Skin epidermis (tissue), 12 donors: Measurements from ENCODE around the gene BCL2.

ENCODE experiments used
- H3K27ac ChIP-seq, 21 experiments: fragments of 200-600 bp; sonication (generic) in 11 of 21; one replicate each; pipeline ENCODE4 v1.5.0; 2020; ENCODE audit warnings: mild to moderate bottlenecking in 3 of 21, inconsistent platforms in 2 of 21, moderate library complexity in 2 of 21
- H3K4me3 ChIP-seq, 7 experiments: fragments of 200-600 bp; sonication (generic) in 2 of 7; one replicate each; pipeline ENCODE4 v1.5.0; 2020; ENCODE audit warnings: inconsistent platforms in 2 of 7, mild to moderate bottlenecking in 2 of 7, moderate library complexity in 1 of 7

Gene BCL2

DNA sequence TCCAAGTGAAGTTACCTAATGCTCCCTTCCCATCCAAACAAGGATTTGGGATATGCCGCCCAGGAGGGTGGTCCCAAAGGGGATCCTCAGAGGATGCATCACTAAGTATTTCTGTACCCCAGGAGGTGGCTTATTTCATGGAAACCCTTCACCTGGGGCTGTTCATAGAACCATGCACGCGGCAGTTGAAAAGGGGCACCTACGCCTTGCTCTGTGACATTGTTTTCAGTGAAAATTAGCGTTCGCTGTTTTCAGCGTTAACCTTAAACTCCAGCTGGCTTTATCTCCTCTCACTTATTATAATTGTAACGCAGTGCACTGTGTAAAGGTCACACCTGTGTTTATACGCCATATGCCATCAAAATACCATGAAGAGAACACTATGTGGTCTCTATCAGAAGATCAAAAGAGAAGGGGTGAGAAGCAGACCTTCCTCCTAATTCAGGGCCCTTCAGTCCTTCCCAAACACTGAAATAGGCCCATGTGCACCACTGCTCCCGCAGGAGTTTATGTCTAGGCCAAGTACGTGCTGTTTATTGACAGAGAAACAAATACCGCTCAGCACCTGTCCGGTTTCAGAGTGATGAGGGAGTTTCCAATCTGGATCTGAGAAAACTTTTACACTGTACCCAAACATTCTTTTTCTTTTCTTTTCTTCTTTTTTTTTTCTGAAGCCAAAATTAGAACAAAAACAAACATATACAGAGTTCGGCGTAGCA is 162.1 kb downstream of the BCL2 start:
- H3K27ac ChIP-seq: peak overlapping the region in 14 of 21 experiments; percentile 29 to 94 (median 64)
- no peak overlapping the region for H3K4me3 ChIP-seq

DNA sequence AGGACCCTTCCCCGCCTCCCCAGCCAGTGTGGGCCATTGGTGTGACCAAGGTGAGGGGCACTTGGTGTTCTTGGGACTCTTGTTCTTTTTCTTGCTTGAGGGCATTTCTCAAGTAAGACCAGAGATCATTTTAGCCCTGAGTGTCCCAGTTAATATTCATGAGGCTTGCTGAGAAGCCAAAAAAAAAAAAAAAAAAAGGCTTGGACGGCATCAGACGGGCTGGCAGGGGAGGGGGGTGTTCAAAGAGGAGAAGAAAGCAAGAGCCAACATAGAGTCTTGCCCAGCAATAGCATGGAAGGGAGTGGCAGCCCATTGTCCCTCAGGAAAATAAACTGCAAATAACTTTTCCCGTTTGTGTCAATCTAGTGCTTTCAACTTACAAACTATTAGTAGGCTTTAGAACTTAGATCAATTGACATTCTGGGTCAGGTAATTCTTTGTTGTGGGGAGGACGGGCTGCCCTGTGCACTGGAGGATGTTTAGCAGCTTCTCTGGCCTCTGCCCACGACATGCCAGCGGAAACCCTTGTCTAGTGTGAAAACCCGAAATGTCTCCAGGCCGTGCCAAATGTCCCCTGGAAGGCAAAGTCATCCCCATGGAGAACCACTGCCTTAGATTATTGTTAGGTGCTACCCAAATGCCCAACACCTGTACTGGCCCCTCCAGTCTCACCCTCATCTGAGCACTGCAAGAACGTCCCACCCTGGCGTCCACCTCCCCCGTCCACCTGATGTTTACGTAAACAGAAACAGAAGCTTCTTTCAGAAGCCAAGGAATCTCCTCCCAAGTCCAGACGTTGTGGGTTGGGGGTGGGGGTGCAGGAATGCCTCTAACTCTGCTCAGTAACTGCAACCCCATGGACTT is 163.4 kb downstream of the BCL2 start:
- Histone ChIP-seq H3K4me3 (peak overlapping the region in 5 of 7 experiments; percentile 15 to 32 (median 25)), H3K27ac (peak overlapping the region in 16 of 21 experiments; percentile 18 to 94 (median 65))

DNA sequence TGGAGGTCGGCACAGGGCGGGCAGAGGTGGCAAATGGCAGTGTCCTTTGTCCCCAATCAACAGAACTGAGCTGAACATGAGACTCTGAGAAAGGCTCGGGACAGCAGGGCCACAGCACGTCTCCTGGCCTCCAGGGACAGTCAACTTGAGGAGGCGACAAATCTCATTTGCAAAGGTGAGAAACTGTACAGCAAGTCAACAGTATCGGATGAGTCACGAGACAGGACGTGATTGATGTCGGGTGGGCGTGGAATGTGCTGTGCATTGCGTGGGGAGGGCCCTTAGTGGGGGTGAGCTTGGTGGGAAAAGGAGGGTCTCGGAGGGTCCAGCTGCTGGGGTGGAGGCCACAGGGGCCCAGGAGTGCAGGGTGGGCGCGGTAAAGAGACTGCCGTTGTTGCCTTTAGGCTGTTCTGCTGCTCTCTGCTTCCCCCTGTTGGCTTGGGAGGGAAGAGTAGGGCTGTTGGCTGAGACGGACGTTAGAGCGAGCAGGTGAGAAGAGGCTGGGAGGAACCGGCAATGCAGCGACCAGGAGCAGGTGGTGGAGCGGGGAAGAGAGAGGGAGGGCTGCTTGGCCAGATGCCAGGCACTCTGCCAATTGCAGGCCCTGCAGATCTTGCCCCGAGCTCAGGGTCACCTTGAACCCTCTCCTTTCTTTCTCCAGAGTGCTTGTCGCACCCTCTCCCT is 164.3 kb downstream of the BCL2 start:
- Histone ChIP-seq H3K4me3 (peak overlapping the region; percentile 3 to 32 (median 25)), H3K27ac (peak overlapping the region in 17 of 21 experiments; percentile 19 to 94 (median 62))

GRCh38 chr18:63154350-63155152 is 165.0 kb downstream of the BCL2 start:
- Histone ChIP-seq H3K4me3 (peak overlapping the region in 1 of 7 experiments; percentile 28), H3K27ac (peak overlapping the region in 11 of 21 experiments; percentile 19 to 94 (median 78))

DNA sequence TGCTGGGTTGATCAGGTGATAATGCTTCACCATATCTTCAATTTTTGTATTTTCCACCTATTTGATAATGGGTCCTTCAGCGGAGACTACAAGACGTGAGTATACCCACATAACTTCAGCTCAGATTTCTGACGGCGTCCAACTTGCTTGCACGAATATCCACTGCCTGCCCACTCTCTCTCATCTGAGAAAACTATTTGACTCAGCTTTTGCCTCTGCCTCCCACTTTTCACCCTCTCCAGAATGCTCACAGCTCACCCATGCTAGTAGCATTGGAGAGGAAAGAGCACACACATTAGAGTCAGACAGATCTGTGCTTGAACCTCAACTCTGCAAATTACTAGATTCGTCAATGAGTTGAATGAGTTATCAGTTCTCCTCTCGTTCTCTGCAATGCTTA is 166.8 kb downstream of the BCL2 start:
- Histone ChIP-seq H3K4me3 (no peak overlapping the region), H3K27ac (peak overlapping the region in 4 of 21 experiments; percentile 5 to 94 (median 22))

DNA sequence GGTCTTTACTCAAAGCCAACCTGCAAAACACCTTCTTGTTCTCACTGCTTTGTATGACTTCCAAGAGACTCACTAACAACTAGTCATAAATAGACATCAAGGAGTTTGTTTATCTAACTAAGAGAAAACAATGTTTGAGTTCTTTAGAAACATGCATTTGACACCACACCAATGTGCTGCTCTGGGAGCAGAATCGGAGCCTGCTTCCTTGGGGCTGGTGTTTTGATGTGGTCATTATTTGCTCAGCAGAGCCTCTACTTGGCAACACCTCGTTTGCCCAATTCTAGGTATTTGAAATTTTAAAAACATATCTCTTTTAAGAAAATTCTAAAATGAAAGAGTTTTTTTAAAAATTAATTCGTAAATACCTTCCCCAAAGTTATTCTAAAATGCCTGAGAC is 167.5 kb downstream of the BCL2 start:
- H3K4me3 ChIP-seq: no peak overlapping the region
- H3K27ac ChIP-seq: peak overlapping the region in 3 of 21 experiments; percentile 8 to 94 (median 30)

DNA sequence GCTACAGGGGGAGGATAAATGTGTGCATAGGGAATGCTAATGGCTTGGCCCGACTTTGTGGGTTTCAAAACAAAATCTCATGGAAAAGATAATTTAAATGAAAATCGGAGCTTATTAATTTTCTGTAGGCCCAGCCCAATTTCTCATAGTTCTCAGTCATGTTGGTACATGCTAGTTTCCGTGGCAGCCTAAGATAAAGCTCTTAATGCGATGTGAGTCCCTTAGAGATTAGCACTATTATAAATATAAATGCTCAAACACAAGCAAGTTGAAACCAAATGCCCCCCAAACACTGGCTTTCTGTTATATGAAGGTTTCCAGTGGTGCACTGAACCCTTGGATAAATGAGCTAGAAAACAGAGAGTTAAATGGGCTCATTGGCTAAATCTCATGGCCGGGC is 168.0 kb downstream of the BCL2 start:
- H3K4me3 ChIP-seq: no peak overlapping the region
- H3K27ac ChIP-seq: peak overlapping the region in 3 of 21 experiments; percentile 8 to 94 (median 30)

- Histone ChIP-seq H3K27ac (peak overlapping the region in 2 of 21 experiments; percentile 18 to 44), H3K4me3 (no peak overlapping the region)
Measured at GRCh38 chr18:63150942-63151421, 168.6 kb downstream of the BCL2 start.

DNA sequence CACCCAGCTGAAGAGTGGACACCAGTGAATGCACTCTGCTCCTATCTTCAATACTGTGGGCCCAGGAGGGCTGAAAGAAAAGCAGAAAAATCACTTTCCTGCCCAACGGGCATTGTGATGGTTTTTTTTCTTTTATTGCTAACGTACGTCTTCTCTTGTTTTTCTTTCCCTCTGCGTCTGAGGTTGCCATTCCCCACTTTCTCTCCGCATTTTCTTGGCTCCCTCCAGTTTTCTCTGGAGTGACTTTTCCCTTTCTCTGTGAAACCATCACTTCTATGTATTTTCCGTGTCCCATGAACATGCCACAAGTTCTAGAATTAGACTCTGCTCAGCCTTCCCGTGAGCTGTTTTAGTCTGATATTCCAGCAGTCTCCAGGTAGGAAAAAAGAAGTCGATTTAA is 169.2 kb downstream of the BCL2 start:
- H3K27ac ChIP-seq: no peak overlapping the region
- H3K4me3 ChIP-seq: no peak overlapping the region

GRCh38 chr18:63149302-63149587 is 170.3 kb downstream of the BCL2 start:
- H3K27ac ChIP-seq: peak overlapping the region in 1 of 21 experiments; percentile 47
- H3K4me3 ChIP-seq: no peak overlapping the region

DNA sequence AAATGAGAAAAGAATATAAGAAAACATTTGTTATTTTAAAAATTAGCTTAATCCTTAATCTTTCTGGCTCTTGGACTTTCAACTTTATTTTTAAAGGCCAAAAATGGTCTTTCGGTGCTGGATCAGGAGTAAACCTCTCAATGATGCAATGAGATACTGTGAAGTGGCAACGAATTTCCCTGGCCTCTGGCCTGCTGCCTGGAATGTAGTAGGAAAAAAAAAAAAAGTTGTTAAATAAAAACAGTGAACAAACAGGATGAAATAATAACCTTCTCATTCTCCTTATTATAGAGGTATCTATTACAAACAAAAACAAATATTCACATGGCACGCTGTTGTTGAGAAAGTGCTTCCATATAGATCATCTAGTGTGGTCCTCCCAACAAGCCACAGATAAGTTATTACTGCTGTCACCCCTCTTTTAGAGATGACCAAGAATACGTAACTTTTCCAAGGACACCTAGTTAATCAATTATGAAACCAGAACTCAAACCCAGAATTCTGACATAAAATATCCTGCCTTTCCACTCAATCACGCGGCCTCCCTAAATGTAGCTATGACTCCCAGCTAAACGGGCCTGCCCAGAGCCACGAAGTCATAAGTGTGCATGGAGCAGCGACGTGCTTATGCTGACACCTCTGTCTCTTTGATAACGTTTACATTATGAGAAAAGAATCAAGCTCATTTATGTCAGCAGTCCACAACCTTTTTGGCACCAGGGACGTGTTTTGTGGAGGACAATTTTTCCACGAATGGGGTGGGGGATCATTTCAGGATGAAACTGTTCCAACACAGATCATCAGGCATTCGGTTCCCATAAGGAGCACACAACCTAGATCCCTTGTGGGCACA is 170.9 kb downstream of the BCL2 start:
- Histone ChIP-seq H3K4me3 (no peak overlapping the region), H3K27ac (peak overlapping the region in 1 of 21 experiments; percentile 47)

GRCh38 chr18:63147973-63148372 is 171.6 kb downstream of the BCL2 start:
- Histone ChIP-seq H3K4me3 (no peak overlapping the region), H3K27ac (peak overlapping the region in 1 of 21 experiments; percentile 13)

DNA sequence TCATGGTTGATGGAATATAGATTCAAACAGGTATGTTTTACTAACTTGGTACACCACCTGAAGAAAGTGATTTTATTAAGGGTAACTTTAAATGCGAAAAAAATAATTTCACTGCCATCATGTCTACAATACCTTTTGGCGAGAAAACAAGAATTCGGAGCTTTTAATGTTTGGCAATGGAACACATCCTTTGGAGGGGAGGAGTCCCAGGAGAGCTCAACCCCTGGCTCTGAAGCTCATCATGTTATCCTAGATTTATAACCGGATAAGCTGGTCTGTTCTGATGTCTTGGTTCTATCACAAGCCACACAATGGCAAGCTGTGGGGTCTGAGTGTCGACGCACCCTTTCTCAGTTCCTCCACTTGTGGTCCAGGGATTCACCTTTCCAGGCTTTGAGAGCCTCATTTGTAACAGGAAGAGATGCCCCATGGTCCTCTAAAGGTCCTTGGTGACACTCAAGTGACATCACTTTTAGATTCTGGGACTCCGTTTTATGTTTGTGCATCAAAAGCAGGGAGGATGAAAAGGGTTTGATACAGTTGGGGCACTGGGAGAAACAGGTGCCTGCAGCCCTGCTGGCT is 172.7 kb downstream of the BCL2 start:
- peak overlapping the region in 1 of 21 experiments; percentile 19 for H3K27ac ChIP-seq

GRCh38 chr18:63145851-63146555 is 173.6 kb downstream of the BCL2 start:
- Histone ChIP-seq H3K4me3 (no peak overlapping the region), H3K27ac (no peak overlapping the region)

More for the DNA sequence above, 172.7 kb downstream of the BCL2 start:
- no peak overlapping the region for H3K4me3 ChIP-seq

DNA sequence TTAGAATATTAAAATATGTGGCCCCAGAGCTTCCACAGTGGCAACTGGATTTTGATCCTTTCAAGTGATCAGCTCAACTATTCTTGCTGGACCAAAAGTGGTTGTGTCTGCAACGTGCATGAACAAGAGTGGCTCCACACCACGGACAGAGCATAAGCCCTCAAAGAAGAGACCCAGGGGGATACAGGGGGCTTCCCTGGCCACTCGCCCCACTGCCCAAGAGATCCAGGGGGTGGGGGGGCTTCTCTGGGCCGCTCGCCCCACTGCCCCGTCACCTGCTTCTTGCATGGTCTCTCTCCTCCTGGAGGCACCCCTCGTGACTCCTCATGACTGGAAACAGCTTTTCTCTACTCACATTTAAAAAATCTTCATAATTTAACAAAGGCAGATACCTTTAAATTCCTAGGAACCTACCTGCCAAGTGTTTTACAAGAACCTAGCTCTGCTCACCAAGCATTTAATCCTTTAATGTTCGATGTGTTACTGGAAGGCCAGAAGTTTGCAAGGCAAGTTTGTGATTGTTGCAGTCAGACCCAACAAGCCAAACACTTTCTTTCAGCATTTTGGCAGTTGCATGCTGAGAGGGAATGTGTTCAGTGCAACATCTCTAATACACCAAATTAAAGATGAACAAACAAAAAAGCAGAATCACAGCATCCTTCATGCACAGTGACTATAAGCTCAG is 174.3 kb downstream of the BCL2 start:
- peak overlapping the region in 1 of 21 experiments; percentile 16 for H3K27ac ChIP-seq
- H3K4me3 ChIP-seq: no peak overlapping the region

- Histone ChIP-seq H3K4me3 (no peak overlapping the region), H3K27ac (peak overlapping the region in 1 of 21 experiments; percentile 16)
Measured at GRCh38 chr18:63144748-63145147, 174.8 kb downstream of the BCL2 start.

- peak overlapping the region in 1 of 21 experiments; percentile 49 for H3K27ac ChIP-seq
- no peak overlapping the region for H3K4me3 ChIP-seq
Measured at GRCh38 chr18:63143330-63143771, 176.2 kb downstream of the BCL2 start.
